Stimulated activated CD4-positive, alpha-beta T cell treated with anti-CD3 and anti-CD28 coated beads, Interleukin-2, amount 100 ng/mL, for 48 hours (primary cell): ENCODE measurements around the gene SPPL3.

Experiments used
- DNase-seq, 2 donors: peaks; one replicate each; pipeline ENCODE4 v3.0.0-alpha.2; 2020

The SPPL3 gene

GRCh38 chr12:120872487-120872886, 31.7 kb downstream of the SPPL3 start:
- DNase-seq, result no peak

DNA sequence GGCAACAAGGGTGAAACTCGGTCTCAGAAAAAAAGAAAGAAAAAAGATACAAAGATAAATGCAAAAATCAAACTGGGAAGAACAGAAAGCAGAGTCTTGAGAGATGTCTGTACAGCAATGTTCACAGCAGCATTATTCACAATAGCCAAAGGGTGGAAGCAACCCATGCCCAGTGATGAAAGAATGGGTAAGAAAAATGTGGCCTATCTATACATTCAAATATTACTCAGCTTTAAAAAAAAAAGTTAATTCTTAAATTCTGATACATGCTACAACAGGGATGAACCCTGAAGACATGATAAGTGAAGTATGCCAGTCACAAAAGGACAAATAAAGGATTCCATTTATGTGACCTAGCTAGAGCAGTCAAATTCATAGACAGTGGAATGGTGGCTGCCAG, 33.7 kb downstream of the SPPL3 start:
- DNase-seq, result no peak

GRCh38 chr12:120869376-120869775, 34.8 kb downstream of the SPPL3 start:
- DNase-seq, result no peak

DNA sequence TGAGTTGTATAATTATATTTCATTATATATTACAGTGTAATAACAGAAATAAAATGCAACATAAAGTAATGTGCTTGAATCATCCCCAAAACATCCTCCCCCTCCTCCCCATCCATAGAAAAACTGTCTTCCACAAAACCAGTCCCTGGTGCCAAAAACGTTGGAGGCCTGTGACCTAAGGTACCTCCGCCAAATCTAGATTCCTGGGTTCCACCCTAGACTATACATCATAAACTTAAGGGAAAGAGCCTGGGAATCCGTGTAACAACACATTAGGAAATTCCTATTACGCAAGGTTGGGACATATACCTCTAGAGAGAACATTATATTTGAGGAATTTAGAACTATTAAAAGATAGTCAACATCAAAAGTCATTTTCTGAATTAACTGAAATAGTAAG, 38.0 kb downstream of the SPPL3 start:
- DNase-seq, result no peak

DNA sequence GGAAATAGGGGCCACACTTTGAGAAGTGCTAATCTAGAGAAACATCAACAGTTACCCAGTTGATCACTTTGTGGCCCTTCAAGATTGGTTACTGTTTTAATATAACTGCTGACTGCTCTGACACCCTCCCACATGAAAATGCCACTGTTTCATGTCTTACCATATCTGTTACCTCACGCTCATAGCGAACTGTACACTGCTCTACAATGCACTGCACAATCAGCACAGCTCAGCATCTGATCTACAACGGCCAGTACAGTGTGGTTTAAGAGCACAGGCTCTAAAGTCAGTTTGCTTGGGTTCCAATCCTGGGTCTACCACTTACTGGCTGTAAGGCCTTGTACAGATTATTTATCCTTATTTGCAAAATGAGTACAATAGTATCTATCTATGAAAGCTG, 39.1 kb downstream of the SPPL3 start:
- DNase-seq, result no peak

- no peak for DNase-seq
These were observed 41.5 kb downstream of the SPPL3 start for GRCh38 chr12:120862664-120863063.

GRCh38 chr12:120861074-120861795, 42.9 kb downstream of the SPPL3 start:
- no peak for DNase-seq

DNA sequence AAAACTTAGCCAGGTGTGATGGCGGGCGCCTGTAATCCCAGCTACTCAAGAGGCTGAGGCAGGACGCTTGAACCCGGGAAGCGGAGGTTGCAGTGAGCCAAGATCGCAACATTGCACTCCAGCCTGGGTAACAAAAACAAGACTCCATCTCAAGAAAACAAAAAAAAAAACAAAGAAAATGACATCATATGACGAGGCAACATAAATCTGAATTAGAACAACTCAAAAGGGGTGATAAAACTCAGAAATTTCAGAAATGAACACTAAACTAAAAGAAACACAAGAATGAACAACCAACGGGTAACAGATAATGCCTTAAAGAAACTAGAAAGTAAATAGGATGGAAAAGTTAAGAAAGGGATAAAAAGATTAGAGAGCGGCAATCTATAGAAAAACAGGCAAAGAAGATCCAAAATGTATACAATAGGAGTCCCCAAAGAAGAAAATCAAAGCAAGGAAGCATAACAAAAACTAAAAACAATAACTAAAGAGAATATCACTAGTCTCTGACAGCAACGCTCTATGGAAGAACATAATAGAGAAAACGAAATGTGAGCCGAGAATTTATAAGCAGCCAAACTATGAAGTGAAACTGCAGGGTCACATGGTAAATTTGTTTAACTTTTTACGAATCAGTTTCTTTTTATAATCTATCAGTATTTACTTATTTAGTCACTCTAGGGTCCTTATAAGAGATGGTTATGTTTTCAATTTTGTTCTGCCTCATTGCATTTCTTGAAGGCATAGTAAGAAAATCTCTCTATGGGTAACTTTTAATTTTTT, 45.7 kb downstream of the SPPL3 start:
- no peak for DNase-seq

DNA sequence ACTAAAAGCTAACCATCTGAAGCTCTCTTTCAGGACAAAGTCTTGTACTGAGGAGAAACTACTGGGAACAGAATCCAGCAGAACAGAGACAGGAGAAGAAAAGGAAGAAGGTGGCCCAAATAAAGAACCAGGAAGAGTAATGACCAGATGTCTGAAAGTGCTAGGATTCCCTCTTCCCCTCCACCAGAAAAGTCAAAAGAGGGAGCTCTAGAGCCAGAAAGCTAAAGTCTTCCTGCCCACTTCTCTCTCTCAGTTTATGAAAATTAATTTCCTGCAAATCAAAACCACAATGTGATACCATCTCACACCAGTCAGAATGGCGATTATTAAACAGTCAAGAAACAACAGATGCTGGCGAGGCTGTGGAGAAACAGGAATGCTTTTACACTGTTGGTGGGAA, 47.2 kb downstream of the SPPL3 start:
- DNase-seq, result no peak

GRCh38 chr12:120855823-120856588, 48.2 kb downstream of the SPPL3 start:
- no peak for DNase-seq

GRCh38 chr12:120854804-120855203, 49.4 kb downstream of the SPPL3 start:
- no peak for DNase-seq

GRCh38 chr12:120853188-120853587, 51.0 kb downstream of the SPPL3 start:
- DNase-seq, result no peak

DNA sequence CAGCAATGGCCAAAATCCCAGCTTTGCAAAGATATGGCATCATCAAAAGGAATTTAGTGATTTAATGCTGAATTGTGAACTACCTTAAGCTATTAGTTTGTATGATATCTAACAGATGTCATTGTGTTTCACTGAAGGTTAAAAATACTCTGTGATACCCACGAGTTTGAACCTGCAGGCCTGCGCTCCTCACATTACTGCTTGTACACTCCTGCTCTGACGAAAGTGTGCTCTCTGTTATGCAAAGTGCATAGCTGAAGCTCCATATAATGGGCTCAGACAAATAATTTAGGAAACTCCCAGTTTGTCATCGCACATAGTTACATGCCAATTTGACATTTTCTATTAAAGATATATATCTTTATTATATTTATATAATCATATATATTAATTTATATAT, 52.2 kb downstream of the SPPL3 start:
- no peak for DNase-seq

GRCh38 chr12:120851444-120851843, 52.7 kb downstream of the SPPL3 start:
- no peak for DNase-seq

DNA sequence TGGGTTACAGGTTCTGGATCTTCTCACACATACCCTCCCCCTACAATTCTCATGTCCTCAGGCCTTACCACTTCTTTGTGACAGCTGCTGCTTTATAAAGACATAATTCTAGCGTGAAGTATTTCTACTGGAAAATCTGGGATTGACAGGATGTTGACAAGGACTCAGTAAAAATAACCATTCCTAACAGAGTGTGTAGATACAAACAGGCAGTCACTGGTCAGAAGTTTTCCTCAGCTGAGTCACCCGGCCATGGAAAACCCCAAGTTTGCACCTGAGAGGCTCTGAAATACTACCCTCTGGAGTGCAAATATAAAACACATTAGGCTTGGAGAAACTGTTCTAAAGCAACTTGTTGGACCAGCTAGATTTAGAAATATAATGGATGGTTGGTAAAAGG, 54.4 kb downstream of the SPPL3 start:
- no peak for DNase-seq

DNA sequence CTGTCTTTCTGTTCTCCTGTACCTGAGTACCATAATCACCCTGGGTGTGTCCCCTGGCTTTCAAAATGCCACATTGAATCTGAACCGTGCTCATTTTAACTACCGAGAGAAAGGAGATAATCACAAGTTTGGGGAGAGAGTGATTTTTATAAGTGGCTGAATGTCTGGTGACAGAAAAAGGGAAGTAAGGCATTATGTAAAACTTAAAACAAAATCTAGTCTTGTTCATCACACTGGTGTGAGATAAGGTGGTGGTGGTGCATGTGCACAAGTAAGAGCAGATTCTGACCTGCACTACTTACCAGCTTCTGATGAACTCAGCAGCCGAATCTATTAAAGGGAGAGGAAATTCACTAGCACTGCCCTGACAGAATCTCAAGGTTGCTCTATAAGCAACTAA, 56.3 kb downstream of the SPPL3 start:
- DNase-seq, result no peak

- no peak for DNase-seq
These were observed 56.8 kb downstream of the SPPL3 start for GRCh38 chr12:120847392-120847791.

DNA sequence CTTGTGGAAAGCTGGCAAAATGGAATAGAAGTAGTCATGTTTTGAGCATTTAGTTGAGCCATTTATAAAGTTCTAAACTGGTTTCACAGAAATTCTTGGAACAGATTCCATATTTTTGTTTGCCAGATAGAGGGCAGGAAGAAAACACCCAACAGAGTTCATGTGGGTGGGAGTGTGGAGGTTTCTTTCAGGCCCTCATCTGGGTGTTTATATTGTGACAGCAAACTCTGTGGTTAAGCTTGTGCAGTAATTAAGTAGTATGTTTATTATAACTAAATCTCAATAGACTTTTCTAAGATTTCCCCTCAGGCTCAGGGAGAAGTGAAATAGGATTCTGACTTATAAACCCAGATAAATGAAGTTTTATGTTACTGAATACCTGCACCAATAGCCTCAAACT, 57.4 kb downstream of the SPPL3 start:
- DNase-seq, result no peak

- no peak for DNase-seq
These were observed 58.5 kb downstream of the SPPL3 start for GRCh38 chr12:120845696-120846095.

DNA sequence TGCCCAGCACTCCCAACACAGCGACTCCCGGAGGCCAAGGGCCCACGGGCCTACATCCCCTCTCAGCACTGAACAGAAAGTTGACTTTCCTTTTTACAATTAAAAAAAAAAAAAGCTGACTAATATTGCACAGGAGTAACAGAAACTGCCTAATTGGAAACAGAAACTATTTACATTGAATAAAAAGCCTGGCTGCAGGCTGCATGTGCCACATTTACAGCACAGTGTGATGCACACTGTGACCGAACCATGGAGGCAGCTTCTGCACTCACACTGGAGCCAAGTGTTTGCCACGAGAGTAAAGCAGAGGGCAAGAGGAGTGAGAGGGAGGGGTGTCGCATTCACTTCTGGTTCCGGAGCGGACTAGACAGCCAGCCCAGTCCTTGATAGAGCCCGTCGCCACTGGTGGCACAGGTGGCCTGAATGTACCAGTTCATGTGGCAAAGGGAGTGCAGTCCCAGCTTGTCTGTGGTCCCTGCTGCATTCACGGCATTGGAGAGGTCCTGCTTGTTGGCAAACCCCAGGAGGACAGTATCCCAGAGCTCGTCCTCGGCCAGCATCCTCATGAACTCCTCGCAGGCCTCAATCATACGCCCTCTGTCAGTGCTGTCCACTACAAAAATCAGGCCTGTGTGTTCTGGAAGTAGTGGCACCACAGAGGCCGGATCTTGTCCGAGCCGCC, 59.2 kb downstream of the SPPL3 start:
- DNase-seq, result no peak

DNA sequence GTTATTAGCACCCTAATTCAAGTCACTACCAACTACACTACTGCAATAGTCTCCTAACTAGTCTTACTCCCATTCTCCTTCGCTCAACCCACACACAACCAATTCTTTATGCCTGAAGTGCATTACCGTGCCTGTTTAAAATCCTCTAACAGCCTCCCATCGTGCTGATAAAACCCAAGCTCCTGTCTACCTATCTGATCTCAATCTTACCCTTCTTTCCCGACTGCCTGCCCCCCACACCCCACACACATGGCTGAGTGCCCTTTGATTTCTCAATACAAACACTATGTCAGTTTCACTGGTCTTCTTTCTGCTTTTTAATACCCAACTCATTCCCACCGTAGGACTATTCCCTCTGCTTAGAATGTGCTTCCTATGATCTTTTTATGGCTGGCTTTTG, 59.9 kb downstream of the SPPL3 start:
- no peak for DNase-seq

DNA sequence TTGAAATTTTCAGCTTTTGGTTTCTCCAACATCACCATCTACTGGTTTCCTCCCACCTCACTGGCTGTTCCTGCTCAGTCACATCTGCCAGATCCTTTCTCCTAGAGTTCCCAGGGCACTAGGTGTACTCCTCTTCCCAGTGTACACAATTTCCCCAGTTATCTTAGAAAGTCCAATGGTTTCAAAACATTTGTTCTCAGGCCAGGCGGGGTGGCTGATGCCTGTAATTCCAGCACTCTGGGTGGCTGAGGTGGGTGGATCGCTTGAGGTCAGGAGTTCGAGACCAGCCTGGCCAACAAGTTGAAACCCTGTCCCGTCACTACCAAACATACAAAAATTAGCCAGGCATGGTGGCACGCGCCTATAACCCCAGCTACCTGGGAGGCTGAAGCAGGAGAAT, 60.7 kb downstream of the SPPL3 start:
- no peak for DNase-seq

DNA sequence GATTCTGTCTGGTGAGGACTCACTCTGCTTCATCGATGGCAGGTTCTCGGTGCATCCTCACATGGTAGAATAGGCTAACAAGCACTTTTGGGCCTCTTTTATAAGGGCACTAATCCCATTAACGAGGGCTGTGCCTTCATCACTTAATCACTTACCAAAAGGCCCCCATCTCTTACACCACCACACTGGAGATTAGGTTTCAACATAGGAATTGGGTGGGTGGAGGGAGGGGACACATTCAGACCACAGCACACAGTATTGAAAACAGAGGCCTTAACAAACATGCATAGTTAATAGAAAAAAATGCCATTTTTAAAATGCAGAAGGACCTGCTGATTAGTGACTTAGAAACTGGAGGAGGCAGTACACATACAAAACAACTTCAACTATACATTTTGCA, 61.6 kb downstream of the SPPL3 start:
- DNase-seq, result no peak
